GM18511 (cell line): ENCODE measurements around the gene NFIA.

Source experiments
- ATAC-seq: cut with Tn5 transposase; IDR thresholded peaks from one replicate; pipeline ENCODE4 v1.9.1; 2021; ENCODE audit warnings: mild to moderate bottlenecking, moderate library complexity; ENCODE audit not compliant: unreplicated experiment

NFIA gene

DNA sequence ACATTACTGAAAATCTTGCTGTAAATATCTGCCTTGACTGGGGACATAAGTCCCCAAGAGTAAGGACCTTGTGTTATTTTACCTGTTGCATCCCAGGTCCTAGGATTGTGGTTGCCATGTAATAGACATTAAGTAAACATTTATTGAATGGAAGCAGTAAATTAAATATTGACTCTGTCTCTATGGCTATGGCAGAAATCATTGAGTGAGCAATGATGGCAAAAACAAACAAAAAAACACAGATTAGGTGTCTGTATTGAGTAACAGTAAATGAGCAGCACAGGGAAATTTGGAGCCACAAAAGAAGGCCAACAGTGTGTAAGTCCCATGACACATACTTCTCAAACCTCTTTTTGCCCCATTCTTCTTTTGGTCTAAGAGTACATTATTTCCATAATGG lies 240.4 kb downstream of the NFIA start:
- no peak for ATAC-seq

DNA sequence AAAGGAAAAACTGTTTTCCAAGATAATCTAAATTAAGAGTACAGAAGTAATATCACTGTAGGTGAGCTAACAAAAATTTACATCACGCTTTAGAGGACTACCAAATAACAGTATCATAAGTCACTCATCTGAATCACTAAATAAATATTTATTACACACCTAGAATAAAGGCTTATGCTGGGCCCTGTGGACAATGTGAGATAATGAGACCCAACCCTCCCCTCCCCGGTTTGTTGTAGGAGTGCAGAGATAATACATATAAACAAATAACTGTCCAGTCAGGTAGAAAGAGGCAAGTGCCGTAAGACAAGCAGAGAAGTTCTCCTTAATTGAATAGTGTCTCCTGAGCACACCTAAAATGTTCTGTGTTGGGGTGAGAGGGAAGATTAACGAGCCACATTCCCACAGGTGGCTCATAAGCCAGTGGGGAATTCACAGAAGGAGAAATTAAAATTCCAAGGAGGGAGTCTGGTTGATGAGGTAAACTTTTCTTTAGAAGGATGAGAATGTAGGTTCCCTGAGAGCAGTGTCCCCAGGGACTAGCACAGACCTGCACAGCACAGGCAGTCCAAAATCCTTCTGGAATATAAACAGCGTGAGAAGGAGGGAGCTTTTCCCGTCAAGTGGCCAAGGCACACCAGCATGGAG lies 241.4 kb downstream of the NFIA start:
- ATAC-seq = no peak

GRCh38 chr1:61326713-61327112 lies 244.4 kb downstream of the NFIA start:
- ATAC-seq = no peak

DNA sequence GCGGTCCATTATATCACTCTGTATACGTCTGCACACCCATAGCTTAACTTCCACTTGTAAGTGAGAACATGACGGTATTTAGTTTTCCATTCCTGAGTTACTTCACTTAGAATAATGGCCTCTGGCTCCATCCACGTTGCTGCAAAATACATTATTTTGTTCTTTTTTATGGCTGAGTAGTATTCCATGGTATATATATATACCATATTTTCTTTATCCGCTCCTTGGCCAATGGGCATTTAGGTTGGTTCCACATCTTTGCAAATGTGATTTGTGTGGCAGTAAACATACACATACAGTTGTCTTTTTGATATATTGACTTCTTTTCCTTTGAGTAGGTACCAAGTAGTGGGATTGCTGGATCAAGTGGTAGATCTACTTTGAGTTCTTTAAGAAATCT lies 245.1 kb downstream of the NFIA start:
- ATAC-seq = no peak

DNA sequence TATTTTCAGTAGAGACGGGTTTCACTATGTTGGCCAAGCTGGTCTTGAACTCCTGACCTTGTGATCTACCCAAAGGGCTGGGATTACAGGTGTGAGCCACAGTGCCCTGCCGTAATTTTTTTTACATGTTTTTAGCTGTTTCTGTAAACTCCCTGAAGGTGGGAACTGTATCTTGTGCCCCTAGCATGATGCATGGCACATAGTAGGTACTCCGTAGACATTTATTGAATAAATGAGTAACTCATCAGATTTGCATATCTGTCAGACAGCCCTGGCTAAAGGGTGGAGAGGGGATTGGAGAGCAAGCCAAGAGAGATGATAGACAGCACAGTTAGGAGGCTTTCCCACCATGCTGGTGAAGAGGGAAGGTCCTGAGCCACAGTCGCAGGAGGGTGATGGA lies 247.2 kb downstream of the NFIA start:
- ATAC-seq = no peak

- ATAC-seq = no peak
These were observed 247.7 kb downstream of the NFIA start for GRCh38 chr1:61330018-61330417.

DNA sequence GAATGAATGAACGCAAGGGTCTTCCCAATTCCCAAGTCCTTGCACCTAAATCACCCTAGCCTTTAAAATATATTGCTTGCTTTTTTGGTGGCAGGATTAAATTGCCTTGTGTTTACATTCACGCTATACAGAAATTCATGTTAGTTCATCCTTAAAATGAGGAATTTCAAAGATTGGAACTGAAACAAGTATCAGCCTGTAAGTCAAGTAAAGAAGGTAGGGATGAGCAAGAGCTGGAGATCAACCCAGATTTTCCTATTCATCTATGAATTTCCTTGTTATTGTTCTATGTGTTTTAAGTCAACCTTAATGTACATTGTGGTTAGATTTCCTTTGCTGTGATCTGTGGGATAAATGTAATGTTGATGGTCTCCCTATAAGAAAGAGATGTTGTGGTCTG lies 248.2 kb downstream of the NFIA start:
- ATAC-seq = no peak

- peak; percentile 98 for ATAC-seq
These were observed 249.9 kb downstream of the NFIA start for GRCh38 chr1:61332196-61332753.

GRCh38 chr1:61332796-61333195 lies 250.4 kb downstream of the NFIA start:
- ATAC-seq = no peak

- ATAC-seq = no peak
These were observed 252.6 kb downstream of the NFIA start for GRCh38 chr1:61334718-61335589.

- no peak for ATAC-seq
These were observed 254.7 kb downstream of the NFIA start for GRCh38 chr1:61337037-61337436.

DNA sequence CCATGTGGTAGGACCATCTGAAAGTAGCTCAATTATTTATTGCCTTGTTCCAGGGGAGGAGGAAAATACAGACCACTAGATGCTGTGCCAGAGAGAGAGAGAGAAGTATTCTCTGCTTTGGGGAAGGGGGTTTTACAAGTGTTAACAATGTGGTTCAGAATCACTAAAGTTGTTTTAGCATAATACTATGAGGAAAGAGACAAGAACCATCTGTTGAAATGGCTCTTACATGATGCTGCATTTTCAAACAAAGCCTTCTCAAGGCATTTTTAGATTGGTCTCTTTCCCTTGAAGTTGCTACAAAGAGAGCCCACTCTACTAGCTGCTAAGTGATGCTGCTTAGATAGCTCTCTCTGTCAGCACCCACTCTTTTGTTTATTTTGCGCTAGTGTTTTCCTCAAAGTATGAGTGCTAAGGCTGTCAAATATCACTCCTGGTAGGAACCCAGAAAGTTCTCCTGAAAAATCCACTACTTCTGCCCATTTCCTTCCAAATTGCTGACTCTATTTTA lies 255.1 kb downstream of the NFIA start:
- ATAC-seq = no peak

DNA sequence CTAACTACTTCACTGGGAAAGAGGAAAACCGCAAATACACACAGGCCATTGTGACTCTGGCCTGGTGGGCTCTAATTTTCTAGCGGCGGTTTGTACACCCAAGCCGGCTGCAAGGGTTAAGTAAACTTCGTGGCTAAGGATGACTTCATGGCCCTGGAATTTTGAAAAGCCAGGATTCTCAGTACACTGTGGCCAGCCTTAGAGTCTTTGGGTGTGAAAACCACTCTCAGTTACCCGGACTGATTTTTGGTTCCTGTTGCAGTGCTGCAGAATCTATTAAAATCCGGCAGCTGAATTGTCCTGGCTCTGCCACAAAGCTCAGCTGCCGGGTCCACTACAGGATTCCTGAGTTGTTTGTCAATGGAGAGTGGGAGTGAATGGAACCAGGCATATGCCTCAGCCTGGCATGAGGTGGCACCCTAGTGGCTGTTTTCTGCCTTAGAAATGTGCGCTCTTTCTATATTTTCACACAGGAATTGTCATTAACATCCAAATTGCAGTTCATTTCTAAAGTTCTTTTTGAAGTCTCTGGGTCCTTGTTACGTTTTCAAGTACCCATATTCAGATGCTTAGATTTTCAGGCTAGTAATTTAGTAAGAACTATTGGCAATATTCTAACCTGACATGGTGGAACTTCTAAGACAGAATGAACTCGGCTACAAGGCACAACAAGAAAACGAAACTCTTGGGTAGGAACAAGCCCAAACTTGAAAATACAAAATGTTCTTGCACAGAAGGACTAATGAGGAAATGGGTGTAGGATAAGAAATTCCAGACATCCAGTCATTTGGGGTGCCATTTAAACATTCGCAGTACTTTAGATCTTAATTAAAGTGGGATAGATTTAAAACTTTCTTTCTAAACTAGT lies 255.9 kb downstream of the NFIA start:
- ATAC-seq = no peak

DNA sequence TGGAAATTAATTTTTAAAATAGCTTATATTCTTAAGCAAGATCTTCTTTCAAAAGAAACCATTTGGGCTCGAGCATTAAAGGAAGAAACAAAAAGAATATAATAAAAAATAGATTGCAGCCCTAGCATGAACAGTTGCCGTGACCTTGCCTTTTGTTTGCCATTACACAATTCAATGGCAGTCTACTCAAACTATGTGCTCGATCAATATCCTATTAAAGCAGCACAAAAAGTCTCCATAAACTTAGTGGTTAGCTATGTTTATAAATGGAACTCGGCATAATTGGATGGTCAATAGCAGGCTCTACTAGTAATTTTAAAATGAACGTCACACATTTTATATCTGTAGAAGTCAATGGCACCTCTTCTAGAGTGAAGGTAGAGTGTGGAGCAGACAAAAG lies 256.5 kb downstream of the NFIA start:
- no peak for ATAC-seq

GRCh38 chr1:61341426-61341825 lies 259.1 kb downstream of the NFIA start:
- ATAC-seq = no peak

GRCh38 chr1:61343734-61344420 lies 261.5 kb downstream of the NFIA start:
- ATAC-seq = no peak

DNA sequence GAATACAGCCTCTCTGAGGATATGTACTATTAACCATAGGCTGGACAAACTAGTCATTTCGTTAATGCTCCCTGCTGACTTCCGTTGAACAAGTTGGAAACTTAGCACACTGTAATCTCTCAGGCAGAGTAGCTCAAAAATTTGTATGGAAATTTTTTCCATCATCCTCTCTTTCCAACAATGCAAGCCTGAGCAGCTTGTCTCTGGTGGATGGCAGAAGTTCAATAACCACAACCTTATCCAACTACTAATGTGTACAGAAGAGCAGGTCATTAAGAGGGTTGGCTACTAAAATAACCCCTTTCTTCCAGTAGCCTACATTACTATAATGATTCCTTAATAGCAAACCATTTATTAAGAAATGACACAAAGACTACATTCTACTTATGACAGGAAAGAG lies 262.3 kb downstream of the NFIA start:
- no peak for ATAC-seq

DNA sequence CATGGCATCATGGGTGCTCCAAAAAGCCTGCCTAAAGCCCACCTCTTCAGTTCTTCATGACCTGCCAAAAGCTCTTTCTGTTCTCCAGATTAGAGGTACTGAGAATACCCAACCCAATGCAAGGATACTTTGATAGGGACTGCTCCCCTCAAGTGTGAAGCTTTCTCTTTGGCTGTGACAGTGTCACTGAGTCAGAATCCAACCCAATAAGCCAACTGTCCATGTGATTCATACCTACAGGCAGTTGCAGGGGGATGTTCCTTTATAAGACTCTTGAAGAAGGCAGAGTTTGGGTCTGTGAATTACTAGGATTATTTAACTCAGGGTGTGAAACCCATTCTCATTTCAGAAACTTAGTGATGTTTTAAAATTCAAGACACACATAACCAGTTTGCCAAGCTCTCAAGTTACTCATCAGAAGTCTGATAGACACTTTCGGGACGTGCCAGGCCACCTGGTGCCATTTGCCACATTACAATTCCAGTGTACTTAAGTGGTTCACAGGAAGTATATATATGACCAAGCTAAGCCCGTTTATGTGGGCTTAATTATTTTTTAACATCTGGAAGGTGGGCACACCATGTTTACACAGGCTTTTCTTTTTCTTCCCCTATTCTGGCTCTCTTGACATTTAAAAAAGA lies 265.8 kb downstream of the NFIA start:
- ATAC-seq = no peak

DNA sequence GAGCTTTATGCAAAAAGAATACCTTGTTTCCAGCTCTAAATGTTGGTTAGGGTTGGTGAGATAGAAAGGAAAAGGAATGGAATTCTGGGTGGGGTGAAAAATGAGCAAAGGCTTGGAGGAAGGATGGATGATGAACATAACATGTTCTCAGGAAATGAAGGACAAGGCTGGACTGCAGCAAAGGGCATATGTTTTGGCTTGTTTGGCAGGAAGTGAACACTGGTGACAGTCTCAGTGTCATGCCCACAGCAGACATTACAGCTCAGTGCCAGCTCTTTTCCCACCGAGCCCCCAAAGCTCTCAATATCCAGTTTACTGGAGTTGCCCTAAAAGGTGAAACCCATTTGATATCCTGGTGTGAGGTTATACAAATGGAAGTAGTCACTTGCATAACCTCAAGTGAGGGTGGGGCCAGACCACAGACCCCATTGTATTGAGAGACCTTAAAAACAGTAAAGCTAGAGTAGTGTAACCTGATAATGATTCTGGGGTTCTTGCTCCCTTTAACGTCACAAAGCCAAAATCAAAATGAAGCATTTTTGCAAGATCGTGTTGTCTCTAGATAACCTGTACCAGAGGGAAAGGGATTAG lies 270.6 kb downstream of the NFIA start:
- no peak for ATAC-seq
